Measurements from ENCODE around the gene KIAA0753.
"Not testable (repeated sequence)": the region's sequence is repeated elsewhere in the genome, so short reads cannot be mapped to it uniquely, and the experiment has no call there.

KIAA0753 gene

DNA sequence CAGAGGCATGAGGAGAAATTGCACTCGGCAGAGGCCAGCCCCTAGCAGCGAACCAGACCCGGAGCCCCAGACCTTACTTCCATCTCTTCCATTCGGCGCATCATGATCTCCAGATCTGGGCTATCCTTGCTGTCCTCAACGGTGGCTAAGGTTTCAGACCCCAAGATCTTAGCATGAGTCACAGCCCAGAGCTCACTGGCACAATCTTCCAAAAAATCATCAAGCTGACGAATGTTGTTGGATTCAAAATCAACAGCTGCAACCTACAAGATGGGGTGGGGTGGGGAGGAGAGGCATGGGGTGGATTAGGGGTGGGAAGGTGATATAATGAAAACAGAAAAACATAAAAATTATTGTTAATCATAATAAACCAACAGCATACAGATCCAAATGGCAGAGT lies 44.4 kb downstream of the KIAA0753 start:
- DNase-seq = no peak

DNA sequence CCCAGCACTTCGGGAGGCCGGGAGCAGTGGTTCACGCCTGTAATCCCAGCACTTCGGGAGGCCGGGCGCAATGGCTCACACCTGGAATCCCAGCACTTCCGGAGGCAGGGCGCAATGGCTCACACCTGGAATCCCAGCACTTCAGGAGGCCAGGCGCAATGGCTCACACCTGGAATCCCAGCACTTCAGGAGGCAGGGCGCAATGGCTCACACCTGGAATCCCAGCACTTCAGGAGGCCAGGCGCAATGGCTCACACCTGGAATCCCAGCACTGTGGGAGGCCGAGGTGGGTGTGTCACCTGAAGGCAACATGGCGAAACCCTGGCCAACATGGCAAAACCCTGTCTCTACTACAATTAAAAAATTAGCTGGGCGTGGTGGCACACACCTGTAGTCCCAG lies 47.1 kb downstream of the KIAA0753 start:
- DNase-seq = not testable (repeated sequence)

DNA sequence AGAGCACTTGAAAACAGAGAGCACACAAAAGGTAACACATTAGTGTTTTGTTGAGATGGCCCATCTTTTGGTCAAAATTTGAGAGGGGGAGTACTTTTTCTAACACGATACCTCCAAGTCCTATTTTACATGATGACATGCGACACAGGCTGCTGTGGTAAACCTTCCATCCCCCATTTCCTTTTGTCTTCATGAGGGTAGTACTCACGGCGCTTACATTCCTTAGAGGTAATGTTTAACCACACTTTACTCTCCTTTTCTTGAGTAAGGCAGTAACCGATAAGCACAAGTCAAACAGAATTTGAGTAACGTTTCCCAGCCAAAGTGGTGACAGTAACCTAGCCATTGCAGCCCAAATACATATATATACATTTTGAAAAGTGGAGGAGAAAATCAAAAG lies 48.3 kb downstream of the KIAA0753 start:
- DNase-seq = no peak

DNA sequence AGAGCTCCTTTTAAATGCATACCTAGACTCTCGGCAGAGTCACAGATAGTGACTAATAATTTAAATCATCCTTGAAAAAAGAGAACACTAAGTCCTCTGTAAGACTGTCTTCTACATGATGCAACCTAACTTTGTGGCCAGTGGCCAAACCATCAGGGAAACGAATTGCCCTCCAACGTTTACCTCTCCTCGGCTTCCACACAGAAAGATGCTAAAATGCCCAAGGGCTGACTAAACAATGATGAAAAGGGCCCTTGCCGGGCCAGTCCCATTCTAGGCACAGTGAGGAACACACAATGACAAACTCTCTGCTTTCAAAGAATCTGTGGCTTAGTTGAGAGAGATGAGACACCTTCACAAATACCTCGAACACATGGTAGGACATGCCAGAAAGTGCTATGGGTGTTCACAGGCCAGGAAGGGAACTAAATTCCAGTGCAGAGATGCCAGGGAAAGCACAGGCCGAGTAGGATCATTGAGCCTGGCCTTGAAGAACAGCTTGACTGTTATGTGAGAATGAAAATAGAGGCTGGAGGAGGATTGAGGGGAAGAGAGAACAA lies 48.8 kb downstream of the KIAA0753 start:
- no peak for DNase-seq

DNA sequence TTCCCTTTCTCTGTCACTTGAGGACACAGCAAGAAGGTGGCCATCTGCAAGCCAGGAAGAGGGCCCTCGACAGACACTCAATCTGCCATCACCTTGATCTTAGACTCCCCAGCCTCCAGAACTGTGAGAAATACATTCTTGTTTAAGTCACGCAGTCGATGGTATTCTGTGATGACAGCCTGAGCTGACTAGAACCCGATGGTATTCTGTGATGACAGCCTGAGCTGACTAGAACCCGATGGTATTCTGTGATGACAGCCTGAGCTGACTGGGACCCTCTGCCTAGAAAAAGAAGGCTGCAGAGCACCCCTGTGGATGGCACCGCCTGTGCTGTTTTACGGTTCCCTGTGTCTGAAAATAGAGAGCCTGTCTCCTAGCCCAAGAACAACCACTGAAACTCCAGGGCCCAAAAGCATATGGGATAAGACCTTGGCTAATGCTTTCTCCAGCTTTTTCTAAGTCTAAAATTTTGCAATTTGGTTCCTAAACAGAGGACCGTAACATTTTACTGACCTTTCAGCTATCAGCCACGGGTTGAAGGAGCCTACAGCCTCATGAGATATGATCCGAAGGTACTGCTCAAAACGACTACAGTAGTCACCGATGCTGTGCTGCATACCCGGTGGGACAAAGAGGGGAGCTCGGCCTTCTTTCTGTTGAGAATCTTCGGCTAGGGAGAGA lies 51.1 kb downstream of the KIAA0753 start:
- DNase-seq = no peak

DNA sequence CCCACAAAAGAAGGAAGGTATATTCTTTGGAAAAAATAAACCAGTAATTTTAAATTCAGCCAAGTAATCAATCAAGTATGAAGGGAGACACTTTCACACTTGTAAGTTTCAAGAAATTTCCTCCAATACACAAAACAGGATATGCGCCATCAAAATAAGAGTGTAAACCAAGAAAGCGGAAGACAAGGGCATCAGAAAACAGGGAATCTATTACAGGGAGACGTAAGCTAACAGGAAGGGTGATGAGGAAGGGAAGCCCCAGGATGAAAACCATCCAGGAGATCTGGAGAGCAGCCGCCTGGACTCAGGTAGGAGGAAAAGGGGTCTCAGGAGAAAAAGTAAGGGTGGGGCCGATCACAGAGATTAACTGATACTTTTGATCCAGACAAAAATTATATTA lies 52.3 kb downstream of the KIAA0753 start:
- no peak for DNase-seq

DNA sequence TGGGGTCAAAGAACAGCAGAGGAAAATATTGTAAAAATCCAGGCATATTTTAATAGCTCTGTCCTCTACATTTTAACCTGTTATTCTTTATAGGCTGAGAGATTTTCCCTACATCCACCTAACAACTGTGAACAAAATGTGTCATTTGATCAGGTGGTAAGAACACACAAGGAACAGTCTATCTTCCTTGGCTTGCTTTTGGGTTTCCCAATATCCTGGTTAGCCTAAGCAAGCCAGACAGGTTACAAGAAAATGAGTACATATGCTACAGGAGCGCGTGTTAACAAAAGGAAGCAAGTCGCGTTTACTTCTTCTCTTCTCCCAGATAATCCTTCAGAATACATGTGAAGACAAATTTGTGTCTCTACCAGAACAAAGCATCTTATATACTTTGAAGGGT lies 53.2 kb downstream of the KIAA0753 start:
- no peak for DNase-seq

DNA sequence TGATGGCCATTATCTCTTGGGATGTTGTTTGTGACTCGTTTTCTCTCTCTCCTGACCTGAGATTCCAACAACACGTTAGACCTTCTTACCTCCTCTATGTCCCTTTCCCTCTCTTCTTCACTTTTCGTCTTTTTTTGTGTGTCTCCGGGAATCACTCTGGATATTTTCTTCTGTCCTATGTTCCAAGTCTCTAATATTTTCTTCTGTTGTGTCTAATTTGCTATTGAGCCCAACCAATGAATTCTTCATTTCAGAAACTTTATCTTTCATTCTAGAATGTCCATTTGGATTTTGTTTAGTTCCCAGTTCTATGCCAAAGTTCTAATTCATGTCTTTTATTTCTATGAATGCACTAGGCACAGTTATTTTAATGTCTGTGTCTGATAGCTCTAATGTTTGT lies 57.1 kb downstream of the KIAA0753 start:
- DNase-seq = no peak

DNA sequence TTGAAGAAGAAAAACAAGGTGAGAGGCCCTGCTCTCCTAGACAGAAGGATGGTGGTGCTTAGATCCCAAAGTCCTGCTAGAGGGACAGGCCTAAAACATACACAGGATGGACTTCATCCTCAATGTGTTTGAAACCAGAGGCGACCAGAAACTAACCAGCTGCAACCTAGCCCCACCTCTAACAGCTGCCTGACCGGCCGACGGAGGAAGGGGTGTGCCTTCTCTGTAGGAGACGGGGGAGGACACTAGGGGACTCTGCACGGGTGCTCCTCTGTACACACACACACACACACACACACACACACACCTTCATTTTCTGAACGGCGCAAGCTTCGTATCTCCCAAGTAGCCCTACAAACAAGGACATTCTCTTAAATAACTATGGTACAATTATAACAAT lies 59.9 kb downstream of the KIAA0753 start:
- DNase-seq = no peak

DNA sequence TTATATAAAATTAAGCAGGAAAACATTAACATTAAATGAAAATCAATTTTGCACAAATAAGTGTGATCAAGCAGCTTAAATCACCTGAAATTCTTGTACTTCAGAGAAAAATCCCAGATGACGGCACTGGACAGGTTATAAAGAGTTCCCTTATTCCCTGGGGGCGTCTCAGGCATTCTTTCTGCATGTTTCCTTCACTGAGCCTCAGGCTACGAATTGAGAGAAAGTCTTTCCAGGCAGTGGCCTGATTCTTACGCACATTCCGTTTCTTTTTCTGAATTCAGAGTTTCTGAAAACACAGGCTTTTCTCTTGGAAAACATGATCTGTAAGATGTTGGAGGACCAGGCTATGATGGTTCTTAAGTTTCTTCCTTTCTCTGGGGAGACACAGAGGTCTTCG lies 62.0 kb downstream of the KIAA0753 start:
- no peak for DNase-seq

DNA sequence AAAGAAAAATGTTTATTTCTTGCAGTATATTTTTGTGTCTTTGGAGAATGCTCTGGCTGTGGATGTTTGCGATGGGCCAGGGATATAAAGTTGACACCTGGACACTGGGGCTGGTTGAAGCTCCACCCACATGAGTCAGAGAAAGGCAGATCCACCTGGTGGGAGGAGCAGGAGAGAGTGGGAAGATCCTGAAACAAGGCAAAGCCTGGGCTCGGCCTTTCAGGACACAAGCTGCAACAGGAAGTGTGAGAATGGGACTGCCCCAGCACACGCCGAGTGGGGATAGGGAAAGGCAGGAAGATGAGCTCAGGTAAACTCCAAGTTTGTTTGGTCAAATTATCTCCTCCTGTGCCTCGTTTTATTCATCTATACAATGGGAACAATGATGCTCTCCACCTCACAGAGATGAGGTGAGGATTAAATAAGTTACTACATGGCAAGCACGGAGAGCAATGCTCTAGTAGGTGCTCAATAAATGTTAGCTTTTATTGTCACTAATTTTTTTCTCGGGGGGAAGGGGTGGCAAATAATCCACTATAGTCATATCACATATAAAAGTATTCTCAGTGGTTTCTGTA lies 62.7 kb downstream of the KIAA0753 start:
- DNase-seq = no peak

DNA sequence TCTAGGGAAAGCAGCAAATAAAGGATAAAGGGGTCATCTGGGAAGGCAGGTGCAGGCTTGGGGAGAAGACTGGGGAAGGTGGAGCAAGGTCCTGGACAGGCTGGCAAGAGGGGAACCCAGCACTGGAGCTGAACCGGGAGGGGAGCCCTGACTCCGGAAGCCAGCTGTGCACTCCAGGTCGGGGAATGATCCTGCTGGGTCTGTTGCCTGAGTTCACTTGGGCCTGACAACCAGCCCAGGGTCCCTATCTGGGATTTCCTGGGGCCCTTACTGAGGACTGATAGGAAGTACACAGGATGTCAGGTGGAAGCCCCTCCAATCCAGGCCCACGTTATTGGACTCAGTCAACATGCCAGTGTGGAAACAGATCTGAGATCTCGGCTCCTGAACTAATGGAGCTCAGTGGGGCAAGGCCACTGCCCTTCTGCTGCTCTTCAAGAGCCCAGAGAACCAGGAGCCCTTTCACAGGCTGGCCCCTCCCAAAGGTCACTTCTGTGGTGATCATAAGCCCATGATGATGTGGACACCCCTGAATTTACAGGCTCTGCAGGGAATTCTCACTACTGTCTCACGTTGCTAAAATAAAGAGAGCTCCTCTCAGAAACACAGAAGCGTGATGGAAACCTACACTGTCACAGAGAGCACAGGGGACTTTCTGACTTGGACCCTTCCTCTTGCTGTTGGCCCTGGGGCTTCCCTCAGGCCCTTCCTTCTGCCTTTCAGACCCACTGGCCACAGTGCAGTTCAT lies 64.3 kb downstream of the KIAA0753 start:
- DNase-seq = no peak

DNA sequence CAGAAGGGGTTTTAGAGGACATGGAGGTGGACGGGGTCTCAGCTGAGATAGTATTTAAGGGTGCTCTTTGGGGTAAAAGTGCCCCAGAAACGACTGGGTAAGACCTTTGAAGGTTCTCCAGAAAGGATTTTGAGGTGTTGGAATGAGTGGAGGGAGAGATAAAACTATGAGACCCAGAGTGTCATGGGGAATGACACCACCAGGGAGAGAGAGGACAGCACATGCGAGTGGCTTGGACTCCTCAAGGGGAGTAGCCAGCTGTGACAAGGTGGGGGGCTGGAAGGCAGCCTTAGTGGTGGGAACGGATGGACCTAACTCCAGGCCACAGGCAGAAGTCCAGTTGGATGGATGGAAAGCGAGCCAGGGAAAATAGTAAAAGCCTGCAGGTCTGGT lies 64.9 kb downstream of the KIAA0753 start:
- no peak for DNase-seq

DNA sequence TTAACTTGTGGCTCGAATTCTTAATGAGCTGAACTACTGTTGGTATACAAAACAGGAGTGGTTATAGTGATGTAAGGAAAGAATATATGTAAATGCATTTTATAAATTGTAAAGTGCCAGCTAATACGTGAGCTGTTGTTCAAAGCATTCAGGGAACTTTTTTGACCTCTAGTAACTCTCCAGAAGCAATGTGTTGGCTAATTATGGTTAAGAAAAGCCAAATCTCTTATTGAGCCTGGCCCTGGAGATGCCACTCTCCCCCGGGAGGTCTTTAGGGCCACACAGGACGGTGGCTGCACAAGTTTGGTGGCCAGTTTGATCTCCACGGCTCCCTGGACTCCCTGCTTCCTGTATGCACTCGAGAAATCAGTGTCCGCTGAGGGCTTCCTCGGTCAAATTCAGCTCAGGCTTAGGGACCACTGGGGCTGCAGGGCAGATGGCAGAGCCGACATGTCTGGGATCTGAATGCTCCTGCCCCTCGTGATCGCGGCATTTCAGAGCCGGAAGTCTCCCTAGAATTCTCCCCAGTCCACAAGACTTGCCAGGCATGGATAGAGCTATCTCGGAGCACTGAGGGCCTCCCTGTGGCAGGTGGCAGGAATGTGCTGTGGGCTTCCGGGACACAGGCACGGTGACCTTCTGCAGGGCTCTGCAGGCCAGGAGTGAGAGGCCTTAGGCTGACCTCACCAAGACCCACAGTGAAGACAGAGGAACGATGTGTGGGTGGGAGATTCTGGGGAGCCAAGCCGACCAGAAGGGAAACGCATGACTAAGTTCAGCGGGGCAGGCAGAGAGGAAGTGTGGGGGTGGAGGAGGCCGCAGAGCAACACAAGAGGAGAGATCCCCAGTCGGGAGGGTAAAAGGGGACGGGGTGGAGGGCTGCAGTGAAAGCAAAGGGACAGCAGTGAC lies 65.6 kb downstream of the KIAA0753 start:
- DNase-seq = no peak

DNA sequence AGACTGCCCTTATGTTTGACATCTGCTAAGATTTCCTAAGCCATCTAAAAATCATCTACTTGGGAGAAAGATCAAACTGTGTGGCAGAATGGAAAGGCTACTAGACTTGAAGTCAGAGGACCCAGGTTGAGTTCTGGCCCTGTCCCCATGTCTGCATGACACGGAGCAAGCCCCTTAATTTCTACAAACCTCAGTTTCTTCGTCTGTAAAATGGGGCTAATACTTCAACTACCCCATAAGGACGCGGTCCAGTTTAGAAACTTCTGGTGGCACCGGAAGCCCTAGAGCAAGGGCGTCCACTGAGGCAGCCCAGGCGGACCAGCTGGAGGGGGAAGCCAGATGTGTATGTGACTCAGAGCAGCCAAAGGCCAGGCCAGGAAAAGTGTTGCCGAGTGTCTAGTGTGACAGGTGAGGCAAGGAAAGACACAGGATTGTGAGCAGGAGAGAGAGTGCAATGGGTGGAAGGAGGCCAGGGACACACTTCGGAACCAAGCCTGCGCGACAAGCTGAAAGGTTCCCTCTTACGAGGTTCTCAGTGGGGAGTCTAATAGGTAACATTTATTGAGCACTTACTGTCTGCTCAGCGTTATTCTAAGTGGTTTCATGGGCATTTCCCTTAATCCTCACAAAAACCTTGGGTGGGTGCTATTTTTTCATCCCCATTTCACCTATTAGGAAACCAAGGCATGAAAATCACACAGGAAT lies 66.4 kb downstream of the KIAA0753 start:
- DNase-seq = no peak

DNA sequence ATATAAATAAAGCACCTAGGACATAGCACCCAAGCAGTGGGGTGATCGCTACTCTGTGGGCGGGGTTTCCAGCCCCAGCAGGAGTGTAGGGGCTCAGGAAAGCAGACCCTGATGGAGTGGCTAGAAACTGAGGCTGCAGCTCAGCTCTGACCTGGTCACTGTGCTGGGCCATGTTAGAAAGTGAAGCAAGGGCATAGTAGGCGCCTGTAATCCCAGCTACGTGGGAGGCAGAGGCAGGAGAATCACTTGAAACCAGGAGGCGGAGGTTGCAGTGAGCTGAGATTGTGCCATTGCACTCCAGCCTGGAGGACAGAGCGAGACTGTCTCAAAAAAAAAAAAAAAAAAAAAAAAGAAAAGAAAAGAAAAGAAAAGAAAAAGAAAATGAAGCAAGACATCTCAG lies 67.0 kb downstream of the KIAA0753 start:
- DNase-seq = not testable (repeated sequence)

DNA sequence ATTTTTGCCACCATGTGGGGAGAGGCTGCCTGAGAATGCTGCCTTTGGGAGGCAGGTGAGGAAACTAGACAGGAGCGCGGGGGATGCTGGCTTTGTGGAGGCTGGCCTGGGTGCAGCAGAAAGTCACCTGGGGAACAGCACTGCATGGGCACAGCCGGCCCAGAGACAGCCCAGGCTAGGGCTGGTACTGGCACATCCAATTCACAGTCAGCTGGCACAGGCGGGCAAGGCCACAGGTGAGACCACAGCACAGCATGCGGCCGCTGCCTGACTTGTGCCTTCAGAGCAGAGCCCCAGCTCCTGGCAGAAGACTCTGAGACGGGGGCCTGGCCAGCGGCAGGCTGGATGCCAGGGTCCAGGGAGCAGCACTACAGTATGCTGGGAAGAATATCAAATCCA lies 67.5 kb downstream of the KIAA0753 start:
- no peak for DNase-seq

DNA sequence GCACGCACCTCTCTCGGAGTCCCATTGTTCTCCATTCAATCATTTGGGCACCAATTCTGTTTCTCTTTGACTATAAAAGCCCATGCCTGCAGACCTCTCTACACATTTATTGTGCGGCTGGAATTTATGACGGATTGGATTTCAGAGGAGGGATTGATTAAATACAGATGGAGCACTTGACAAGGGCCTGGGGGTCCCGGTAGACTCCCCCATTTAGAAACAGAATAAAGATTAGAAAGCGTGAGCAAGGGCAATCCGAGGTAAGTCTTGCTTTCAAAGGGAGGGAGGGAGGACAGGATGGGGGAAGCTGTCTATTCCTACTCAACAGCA lies 69.1 kb downstream of the KIAA0753 start:
- DNase-seq = no peak

DNA sequence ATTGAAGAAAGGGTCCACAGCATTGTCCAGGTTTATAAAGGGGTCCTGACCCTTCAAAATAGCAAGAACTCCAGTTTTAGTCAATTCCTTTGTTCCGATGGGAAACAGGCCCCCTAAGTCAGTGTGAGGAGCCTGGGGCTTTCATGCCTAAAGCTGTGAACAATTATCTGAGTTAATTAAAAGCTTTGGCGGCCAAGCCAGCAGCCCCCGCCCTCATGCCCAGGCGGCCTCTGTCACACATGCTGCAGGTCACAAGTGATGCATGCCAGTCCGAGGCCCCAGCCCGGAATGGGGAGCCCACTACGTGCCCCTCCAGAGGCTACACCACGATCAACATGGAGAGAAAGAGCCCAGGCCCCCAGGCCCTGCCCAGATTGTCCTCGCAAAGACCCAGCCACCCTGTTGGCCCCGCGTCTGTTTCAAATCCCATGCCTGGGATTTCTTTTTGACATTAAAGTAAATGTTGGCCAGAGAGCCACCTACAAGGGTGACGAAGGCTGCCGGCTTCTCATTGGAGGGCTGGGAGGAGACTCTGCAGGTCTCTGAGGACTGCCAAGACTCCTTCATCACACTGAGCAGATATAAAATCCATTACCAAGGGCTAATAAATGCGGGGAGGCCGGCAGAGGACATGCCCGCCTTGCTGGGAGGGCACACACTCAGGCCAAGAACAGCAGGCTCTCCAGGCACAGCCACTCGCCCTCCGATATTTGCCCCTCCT lies 69.6 kb downstream of the KIAA0753 start:
- DNase-seq = no peak

DNA sequence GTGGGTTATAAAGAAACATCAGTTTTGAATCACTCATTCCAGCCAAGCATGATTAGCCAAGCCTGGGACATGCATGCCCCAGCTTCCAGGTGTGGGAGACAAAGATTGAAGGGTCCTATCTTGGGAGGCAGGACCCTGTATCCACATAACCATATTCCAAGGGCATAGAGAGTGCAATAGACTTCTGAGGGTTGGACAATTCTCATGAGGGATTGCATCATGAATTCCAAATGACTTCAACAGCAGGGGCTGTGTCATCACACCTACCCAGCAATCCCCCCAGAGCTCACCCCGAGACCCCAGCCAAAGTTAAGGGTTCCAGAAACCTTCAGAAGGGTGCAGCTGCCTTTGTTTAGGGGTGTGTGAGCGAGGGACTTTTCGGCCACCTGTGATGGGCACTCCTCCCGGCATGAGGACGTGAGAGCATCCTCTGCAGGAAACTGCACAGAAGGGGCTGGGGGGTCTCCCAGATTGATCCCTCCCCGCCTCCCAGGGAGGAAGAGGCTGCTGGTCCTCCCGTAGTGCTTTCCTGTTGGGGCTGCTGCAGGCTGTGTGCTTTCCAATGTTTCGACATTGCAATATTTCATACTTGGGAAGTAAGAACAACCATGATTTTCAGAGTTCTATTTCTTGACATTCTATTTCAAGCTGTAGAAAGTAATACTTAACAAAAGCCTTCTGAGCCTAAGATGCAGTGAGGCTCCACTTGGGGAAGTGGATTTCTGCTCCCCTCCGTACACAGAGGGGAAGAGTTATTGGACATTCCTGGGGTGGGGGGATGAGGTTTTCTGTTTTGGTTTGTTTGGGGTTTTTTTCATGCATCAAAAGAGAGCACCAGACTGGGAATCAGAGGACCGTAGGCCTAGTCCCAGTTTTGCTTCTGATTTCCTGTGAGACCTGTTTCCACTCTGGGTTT lies 70.9 kb downstream of the KIAA0753 start:
- DNase-seq = no peak
